HUES48 (cell line): Measurements from ENCODE around the gene AMT.
A peak's percentile ranks its signal among the peaks of the same experiment; 100 is the strongest.

Experiments
- H3K27ac ChIP-seq: one replicate; pipeline ENCODE4 v1.7.0; 2013; ENCODE audit warnings: low read depth, low read length, inconsistent platforms
- H3K27me3 ChIP-seq: 2 replicates; pipeline ENCODE4 v1.6.1; 2013; ENCODE audit warnings: mild to moderate bottlenecking, low read length; ENCODE audit not compliant: control insufficient read depth, insufficient read depth
- H3K36me3 ChIP-seq: 2 replicates; pipeline ENCODE4 v1.6.1; 2013; ENCODE audit warnings: low read length; ENCODE audit not compliant: control insufficient read depth, insufficient read depth
- H3K4me1 ChIP-seq: 2 replicates; pipeline ENCODE4 v1.6.1; 2013; ENCODE audit warnings: mild to moderate bottlenecking, low read length; ENCODE audit not compliant: control insufficient read depth, insufficient read depth
- H3K4me3 ChIP-seq: 2 replicates; pipeline ENCODE4 v1.5.1; 2013; ENCODE audit warnings: mild to moderate bottlenecking, low read depth, low read length
- H3K9ac ChIP-seq: 2 replicates; pipeline ENCODE4 v1.6.1; 2013; ENCODE audit warnings: mild to moderate bottlenecking, low read depth, low read length, moderate library complexity
- H3K9me3 ChIP-seq: 2 replicates; pipeline ENCODE4 v1.6.1; 2013; ENCODE audit warnings: low read length; ENCODE audit not compliant: control insufficient read depth, insufficient read depth

AMT gene

DNA sequence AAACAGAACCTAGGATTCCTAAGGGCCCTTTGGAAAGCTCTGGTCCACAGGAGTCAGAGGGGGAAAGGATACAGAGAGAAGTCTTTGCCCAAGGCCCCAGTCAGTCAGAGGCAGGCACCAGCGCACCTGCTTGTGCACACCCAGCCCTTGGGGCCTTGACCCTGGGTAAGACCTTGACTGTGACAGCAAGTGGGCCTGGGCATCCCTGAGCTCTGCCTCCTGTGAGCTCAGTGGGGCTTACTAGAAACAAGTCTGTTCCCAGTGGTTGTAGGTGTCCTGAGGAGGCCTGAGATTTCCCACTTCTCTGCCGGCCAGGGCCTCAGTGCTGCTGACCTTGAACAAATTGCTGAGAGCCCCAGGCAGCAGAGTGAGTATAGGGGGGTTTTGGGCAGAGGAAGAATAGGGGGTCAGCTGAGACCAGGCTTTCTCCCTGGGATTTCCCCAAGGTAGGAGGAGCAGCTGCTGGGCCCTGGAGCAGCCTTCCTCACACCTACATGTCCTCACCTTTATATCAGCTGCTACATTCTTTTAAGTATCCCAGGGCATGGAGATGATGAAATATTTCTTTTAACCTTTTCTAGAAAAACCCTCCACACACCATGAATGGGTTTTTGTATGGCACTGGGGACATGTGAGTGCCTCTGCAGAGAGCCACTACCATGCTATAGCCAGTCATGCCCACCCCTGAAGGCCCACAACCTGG, 38.1 kb upstream of the AMT start:
- Histone ChIP-seq H3K36me3 (no peaks in the 10 kb centered on the region), H3K27ac (peak overlapping the region; percentile 94), H3K9me3 (no peaks in the 10 kb centered on the region), H3K9ac (no peak overlapping the region), H3K4me1 (peaks cover 37% of the 10 kb centered on the region), H3K4me3 (no peak overlapping the region), H3K27me3 (no peaks in the 10 kb centered on the region)

DNA sequence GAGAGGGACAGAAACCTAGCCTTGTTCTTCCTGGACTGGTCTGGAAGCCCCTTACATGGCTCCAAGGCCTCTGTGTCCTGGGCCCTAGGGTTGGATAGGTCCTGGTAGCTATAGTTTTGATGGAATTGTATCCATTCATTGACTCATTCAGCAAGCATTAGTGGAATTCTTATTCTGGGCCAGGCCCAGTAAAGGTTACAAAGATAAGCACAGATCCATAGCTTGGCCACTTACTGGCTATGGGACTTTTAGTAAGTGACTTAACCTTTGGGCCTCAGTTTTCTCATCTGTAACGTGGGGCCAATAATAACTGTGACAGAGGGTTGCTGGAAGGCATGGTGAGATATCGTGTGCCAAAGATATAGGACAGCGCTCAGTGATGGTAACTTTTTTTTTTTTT, 34.2 kb upstream of the AMT start:
- Histone ChIP-seq H3K4me3 (no peak overlapping the region), H3K9me3 (no peaks in the 10 kb centered on the region), H3K4me1 (peaks cover 36% of the 10 kb centered on the region), H3K27ac (no peak overlapping the region), H3K36me3 (no peaks in the 10 kb centered on the region), H3K9ac (no peak overlapping the region), H3K27me3 (no peaks in the 10 kb centered on the region)

DNA sequence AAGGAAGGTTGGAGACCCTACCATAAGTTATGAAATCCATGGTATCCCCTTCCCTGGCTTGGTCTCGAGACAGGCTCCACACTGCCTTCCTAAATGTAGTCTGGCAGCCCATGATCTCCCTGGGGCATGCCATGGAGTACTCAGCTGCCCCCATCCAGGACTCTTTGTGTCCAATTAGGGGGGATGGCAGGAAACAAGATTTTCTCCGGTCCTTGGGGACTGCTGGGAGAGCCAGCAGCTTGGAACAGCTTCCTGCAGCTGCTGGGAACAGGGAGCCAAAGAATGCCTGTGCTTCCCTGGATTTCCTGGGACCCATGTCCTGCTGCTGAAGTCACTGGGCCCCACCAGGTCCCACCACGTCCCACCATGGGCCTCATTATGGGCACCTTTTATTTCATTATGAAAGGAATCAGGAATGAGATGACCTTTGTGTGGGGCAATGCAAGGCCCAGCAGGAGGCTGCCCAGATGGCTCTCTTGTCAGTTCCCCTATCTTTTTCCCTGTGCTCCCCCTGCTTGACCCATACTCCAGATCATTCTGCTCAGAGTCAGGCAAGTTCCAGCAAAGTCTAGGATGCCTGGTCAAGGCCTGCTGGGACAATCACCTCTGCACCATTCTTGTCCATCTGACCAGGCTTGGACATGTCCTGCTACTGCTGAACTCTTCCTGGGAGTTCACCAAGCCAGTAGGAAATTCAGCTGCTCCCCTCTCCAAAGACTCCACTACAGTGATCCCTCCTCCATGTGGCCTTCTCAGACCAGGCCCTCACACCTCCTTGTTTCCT, 32.8 kb upstream of the AMT start:
- no peak overlapping the region for H3K27ac ChIP-seq
- H3K27me3 ChIP-seq: no peaks in the 10 kb centered on the region
- no peak overlapping the region for H3K9ac ChIP-seq
- H3K36me3 ChIP-seq: no peaks in the 10 kb centered on the region
- H3K9me3 ChIP-seq: no peaks in the 10 kb centered on the region
- peaks cover 22% of the 10 kb centered on the region for H3K4me1 ChIP-seq
- no peak overlapping the region for H3K4me3 ChIP-seq

DNA sequence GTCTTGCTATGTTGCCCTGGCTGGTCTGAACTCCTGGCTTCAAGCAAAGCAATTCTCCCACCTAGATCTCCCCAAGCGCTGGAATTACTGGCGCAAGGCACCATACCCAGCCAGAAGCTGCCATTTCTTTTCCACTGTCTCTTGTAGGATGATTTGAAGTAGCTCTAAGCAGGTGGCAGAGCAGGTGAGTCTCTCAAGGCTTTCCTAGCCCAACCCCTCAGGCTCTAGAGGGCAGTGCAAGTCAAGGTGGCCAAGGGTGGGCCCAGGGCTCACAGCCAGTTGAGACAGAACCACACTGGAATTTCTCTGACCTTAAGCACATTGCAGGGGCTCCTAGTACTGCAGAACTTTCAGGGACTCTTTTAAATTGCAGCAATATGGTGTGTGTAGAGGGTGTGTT, 32.2 kb upstream of the AMT start:
- H3K27me3 ChIP-seq: no peaks in the 10 kb centered on the region
- no peak overlapping the region for H3K27ac ChIP-seq
- H3K4me3 ChIP-seq: no peak overlapping the region
- H3K4me1 ChIP-seq: peaks cover 17% of the 10 kb centered on the region
- no peak overlapping the region for H3K9ac ChIP-seq
- no peaks in the 10 kb centered on the region for H3K9me3 ChIP-seq
- H3K36me3 ChIP-seq: no peaks in the 10 kb centered on the region

DNA sequence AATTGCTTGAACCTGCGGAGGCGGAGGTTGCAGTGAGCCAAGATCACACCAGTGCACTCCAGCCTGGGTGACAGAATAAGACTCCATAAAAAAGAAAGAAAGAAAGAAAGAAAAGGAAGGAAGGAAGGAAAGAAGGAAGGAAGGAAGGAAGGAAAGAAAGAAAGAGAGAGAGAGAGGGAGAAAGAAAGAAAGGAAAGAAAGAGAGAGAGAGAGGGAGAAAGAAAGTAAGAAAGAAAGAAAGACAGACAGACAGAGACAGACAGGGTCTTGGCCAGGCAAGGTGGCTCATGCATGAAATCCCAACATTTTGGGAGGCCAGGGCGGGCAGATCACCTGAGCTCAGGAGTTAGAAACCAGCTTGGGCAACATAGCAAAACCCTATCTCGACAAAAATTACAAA, 31.3 kb upstream of the AMT start:
- no peak overlapping the region for H3K27ac ChIP-seq
- no peaks in the 10 kb centered on the region for H3K36me3 ChIP-seq
- H3K4me1 ChIP-seq: peaks cover 9% of the 10 kb centered on the region
- no peak overlapping the region for H3K4me3 ChIP-seq
- no peaks in the 10 kb centered on the region for H3K27me3 ChIP-seq
- H3K9ac ChIP-seq: no peak overlapping the region
- no peaks in the 10 kb centered on the region for H3K9me3 ChIP-seq

DNA sequence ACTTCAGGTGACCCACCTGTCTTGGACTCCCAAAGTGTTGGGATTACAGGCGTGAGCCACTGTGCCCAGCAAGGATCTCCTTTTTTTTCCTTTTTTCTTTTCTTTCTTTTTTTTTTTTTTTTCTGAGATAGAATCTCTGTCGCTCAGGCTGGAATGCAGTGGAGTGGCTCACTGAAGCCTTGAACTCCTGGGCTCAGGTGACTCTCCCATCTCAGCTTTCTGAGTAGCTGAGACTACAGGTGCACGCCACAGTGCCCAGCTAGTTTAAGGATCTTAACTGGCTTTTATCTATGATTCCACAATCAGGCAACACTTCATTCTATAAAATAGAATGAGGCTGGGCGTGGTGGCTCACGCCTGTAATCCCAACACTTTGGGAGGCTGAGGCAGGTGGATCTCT, 23.1 kb upstream of the AMT start:
- no peaks in the 10 kb centered on the region for H3K9me3 ChIP-seq
- H3K4me1 ChIP-seq: no peaks in the 10 kb centered on the region
- no peaks in the 10 kb centered on the region for H3K27me3 ChIP-seq
- H3K36me3 ChIP-seq: no peaks in the 10 kb centered on the region
- no peak overlapping the region for H3K9ac ChIP-seq
- no peak overlapping the region for H3K27ac ChIP-seq
- no peak overlapping the region for H3K4me3 ChIP-seq

DNA sequence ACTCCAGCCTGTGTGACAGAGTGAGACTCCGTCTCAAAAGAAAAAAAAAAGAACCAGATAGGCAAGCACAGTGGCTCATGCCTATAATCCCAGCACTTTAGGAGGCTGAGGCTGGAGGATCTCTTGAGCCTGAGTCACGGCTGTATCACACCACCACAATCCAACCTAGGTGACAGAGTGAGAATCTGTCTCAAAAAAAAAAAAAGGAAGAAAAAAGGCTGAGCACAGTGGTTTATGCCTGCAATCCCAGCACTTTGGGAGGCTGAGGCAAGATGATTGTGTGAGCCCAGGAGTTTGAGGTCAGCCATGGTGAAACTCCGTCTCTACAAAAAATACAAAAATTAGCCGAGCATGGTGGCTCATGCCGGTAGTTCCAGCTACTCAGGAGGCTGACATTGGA, 12.5 kb upstream of the AMT start:
- Histone ChIP-seq H3K4me1 (no peaks in the 10 kb centered on the region), H3K27me3 (no peaks in the 10 kb centered on the region), H3K9ac (no peak overlapping the region), H3K4me3 (no peak overlapping the region), H3K27ac (no peak overlapping the region), H3K9me3 (no peaks in the 10 kb centered on the region), H3K36me3 (no peaks in the 10 kb centered on the region)

DNA sequence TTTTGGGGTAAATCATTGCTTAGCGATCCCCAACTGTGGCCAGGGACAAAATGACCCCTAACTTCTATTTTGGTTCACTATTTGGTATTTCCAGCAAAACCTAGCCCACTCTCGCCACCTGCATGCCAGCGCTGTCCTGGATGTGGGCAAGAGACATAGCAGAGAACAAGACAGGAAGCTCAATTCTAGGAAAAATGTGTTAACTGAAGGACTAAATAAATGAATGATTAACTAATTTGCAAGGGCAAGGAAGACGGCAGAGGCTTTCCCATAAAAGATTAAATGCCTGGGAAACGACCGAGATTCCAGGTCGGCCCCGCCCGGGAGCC, 6.4 kb upstream of the AMT start:
- Histone ChIP-seq H3K36me3 (peaks cover 10% of the 10 kb centered on the region; the same call in 1 of the 2 replicates), H3K27ac (peak overlapping the region; percentile 90), H3K4me1 (no peaks in the 10 kb centered on the region)

DNA sequence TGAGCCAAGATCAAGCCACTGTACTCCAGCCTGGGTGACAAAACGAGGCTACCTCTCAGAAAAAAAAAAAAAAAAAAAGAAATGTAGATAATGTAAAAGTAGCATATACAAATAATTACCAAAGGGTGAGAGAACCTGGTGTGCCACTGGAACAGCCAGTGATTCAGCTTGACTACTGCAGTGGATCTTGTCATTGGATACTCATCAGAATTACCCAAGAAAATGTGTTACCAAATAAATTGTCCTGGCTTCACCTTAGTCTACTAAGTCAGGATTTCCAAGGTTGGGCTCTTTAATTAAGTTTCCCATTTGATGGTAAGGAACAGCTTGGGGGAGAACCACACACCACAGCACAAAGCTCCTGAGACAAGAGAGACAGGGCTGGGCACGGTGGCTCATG, 5.3 kb upstream of the AMT start:
- H3K9ac ChIP-seq: no peak overlapping the region
- H3K4me1 ChIP-seq: peaks cover 6% of the 10 kb centered on the region
- no peak overlapping the region for H3K4me3 ChIP-seq
- no peaks in the 10 kb centered on the region for H3K9me3 ChIP-seq
- H3K36me3 ChIP-seq: peaks cover 10% of the 10 kb centered on the region; the same call in 1 of the 2 replicates
- H3K27ac ChIP-seq: no peak overlapping the region
- H3K27me3 ChIP-seq: no peaks in the 10 kb centered on the region

More for the DNA sequence above, 6.4 kb upstream of the AMT start:
- no peaks in the 10 kb centered on the region for H3K9me3 ChIP-seq
- no peaks in the 10 kb centered on the region for H3K27me3 ChIP-seq
- no peak overlapping the region for H3K9ac ChIP-seq
- peak overlapping the region; percentile 89 for H3K4me3 ChIP-seq

DNA sequence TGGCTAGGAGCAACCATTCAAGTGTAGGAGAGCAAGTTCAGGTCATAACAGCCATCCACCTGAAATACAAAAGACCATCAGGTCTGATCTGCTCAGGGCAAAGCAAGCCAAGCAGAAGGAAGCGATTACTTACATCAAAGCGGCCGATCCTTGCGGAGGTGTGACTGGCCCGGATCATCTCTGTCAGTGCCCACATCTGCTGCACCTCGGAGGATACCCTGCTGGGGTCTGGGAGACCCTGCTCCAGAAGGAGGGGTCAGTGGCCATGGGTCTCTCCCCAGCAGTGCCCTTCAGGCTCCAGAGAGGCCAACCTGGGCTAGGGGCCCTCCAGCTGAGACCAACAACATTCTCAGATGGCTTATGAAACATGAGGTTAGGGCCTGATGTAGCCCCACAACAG, 2.5 kb upstream of the AMT start:
- no peaks in the 10 kb centered on the region for H3K9me3 ChIP-seq
- peaks cover 14% of the 10 kb centered on the region for H3K4me1 ChIP-seq
- no peak overlapping the region for H3K27ac ChIP-seq
- H3K36me3 ChIP-seq: peaks cover 10% of the 10 kb centered on the region; the same call in 1 of the 2 replicates
- no peaks in the 10 kb centered on the region for H3K27me3 ChIP-seq
- no peak overlapping the region for H3K9ac ChIP-seq
- no peak overlapping the region for H3K4me3 ChIP-seq

DNA sequence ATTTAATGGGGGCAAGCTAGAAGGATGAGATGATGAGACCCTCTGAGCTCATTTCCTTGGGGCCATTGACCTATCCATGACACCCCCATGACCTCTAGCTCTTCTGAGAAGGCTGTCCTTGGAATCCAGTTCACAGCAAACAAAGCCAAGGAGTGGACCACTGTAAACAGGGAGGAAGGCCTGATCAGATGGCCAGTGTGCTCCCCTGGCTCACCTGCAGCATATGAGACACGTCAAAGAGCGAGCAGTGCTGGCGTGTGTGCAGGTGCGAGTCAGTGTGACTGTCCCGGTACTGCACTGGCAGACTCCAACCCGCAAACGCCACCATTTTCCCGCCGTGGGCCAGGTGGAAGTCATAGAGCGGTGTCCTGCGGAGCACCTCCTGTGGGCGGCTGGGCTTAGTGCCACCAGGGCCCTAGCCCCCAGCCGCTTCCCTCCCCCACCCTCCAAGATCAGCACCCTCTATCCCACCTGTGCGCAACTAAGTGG, 339 bp downstream of the AMT start:
- H3K9me3 ChIP-seq: no peaks in the 10 kb centered on the region
- H3K4me3 ChIP-seq: peak overlapping the region; percentile 74
- peaks cover 13% of the 10 kb centered on the region; the same call in 1 of the 2 replicates for H3K36me3 ChIP-seq
- no peaks in the 10 kb centered on the region for H3K27me3 ChIP-seq
- H3K27ac ChIP-seq: peak overlapping the region; percentile 92
- H3K9ac ChIP-seq: peak overlapping the region; percentile 77
- H3K4me1 ChIP-seq: peaks cover 14% of the 10 kb centered on the region
